ENCODE results near the gene ATAT1. TPM values are rescaled to one million over a fixed set of nuclear protein-coding genes. Genes with fewer than 3 reads are reported as not detected.

The ATAT1 gene
- total and polyA plus RNA-seq, 2 of the 13 experiments (the other 11 are each of a cell fraction or from before 2014, with no cell fraction given): 9.2 to 23.6 TPM

- no peak for TF ChIP-seq ZNF841 (CRISPR knock-in tag; IDR thresholded peaks at IDR 0.05; ENCODE audit: borderline replicate concordance)
- TF ChIP-seq DNMT1 (CRISPR knock-in tag; IDR thresholded peaks at IDR 0.05): no peak
- no peak for TF ChIP-seq ZBTB26 (CRISPR knock-in tag; IDR thresholded peaks at IDR 0.05; ENCODE audit: borderline replicate concordance)
- no peak for TF ChIP-seq ZBED4 (CRISPR knock-in tag; IDR thresholded peaks at IDR 0.05; ENCODE audit: borderline replicate concordance)
- TF ChIP-seq HDAC1 (CRISPR knock-in tag; IDR thresholded peaks at IDR 0.05): no peak
- TF ChIP-seq ETV6 (CRISPR knock-in tag; conservative IDR thresholded peaks at IDR 0.05): no peak
- no peak; the same call in 1 of the 2 replicates for TF ChIP-seq ZBTB20 (CRISPR knock-in tag; IDR thresholded peaks at IDR 0.05; ENCODE audit: borderline replicate concordance, low read depth)
- TF ChIP-seq ZNF142 (CRISPR knock-in tag; IDR thresholded peaks at IDR 0.05): no peak
- TF ChIP-seq ZNF710 (CRISPR knock-in tag; IDR thresholded peaks at IDR 0.05; ENCODE audit: borderline replicate concordance): no peak
- peak; percentile 92 for TF ChIP-seq POLR2G (IDR thresholded peaks at IDR 0.05; ENCODE audit: low read depth, low read length)
- peak; percentile 76; the same call in 1 of the 2 replicates for TF ChIP-seq ARID2 (CRISPR knock-in tag; IDR thresholded peaks at IDR 0.05; ENCODE audit: borderline replicate concordance)
- no peak for TF ChIP-seq JUNB (CRISPR knock-in tag; IDR thresholded peaks at IDR 0.05; ENCODE audit: borderline replicate concordance)
- TF ChIP-seq IRX3 (CRISPR knock-in tag; IDR thresholded peaks at IDR 0.05; ENCODE audit: borderline replicate concordance, low read depth): no peak
Observed at GRCh38 chr6:30614044-30614842, 12.4 kb upstream of the ATAT1 start (continued).
